GM19240 (cell line): ENCODE data around the gene KIF3B.
"Not testable (repeated sequence)": the region's sequence is repeated elsewhere in the genome, so short reads cannot be mapped to it uniquely, and the experiment has no call there.

Experiments used
- DNase-seq: peaks from one replicate; pipeline ENCODE4 v3.0.0; 2011; ENCODE audit warnings: low spot score; ENCODE audit not compliant: insufficient read length

KIF3B gene

DNA sequence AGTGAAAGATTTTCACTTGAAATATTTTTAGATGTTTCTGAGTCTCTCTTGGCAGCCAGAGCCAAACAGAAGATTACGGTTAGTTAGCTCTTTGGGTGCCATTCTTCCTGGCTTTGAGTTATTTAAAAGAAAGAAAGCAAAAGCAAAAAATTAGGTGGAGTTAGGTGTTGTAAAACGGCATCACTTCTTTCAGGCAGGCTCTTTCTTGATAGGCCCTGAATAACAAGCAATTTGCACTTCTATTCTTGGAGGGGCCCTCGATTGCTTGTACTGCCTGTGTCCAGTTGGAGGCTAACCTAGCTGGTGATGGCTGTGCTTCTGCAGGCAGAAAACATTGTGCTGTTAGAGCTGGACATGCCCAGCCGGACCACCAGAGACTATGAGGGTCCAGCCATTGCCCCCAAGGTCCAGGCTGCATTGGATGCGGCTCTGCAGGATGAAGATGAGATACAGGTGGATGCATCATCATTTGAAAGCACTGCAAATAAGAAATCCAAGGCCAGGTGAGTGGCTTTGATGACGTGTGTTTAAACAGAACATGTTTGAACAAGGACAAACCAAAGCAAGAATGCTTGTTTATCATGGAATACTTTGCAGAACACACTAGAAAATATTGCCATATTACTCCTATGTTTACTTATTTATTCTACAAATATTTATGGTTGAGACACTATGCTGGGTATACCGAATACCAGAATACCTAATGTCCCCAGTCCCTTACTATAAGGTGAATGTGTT lies 52.5 kb downstream of the KIF3B start:
- no peak for DNase-seq

DNA sequence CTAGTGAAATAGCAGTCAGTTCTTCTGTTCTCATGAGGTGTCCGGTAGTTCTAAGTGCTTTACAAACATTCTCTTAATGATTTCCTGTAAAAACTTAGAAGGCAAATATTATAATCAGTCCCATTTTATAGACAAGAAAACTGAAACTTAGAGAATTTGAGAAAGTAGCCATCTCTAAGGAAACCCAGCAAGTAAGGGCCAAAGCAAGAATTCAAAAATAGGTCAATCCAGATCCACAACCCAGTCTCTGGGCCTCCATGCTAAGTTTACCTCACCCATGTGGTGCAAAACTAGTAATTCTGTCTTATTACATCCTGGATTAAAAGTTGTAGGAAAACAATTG lies 53.1 kb downstream of the KIF3B start:
- no peak for DNase-seq

DNA sequence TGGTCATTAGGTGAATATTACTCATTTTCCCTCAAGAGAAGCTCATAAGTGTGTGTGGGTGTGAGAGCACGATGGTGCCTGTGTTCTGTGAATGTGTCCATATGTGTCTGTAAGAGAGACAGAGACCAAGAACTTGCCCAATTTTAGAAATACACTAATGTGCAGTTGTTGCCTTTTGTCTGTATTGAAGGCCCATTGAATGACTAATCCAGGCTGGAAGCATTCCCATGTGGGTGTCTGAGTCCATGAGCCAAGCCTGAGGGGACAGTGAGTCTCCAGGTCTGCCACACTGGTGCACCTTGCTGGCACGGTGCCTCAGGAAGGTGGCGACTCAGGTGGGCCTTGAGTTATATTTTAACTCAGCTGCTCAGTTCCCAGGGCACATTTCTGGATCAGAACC lies 55.2 kb downstream of the KIF3B start:
- DNase-seq, result no peak

DNA sequence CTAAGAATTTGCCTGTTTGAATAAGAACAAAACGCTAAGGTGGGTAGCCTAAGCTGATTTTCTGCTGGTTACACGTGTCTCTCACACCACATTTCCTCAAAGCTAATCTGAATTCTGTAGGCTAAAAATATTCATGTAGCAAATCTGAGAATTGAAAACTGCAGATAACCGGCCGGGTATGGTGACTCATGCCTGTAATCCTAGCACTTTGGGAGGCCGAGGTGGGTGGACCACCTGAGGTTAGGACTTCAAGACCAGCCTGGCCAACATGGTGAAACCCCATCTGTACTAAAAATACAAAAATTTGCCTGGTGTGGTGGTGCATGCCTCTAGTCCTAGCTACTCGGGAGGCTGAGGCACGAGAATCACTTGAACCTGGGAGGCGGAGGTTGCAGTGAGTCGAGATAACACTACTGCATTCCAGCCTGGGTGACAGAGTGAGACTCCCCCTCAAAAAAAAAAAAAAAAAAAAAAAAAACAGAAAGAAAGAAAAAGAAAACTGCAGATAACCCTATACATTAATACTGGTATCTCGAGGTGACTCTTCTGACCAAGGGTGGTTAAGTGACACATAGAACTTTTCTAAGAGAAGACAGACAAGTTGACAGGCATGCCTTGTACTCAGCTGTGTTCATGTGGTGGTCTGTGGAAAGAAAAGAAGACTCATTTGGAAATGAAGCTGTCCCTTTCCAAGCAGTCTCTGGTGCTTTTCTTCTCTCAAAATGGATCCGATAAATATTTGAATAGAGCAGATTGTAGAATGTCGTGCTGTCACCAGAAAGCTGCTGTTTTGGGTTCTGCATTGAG lies 55.9 kb downstream of the KIF3B start:
- no peak for DNase-seq

GRCh38 chr20:32333988-32334885 lies 56.8 kb downstream of the KIF3B start:
- no peak for DNase-seq

DNA sequence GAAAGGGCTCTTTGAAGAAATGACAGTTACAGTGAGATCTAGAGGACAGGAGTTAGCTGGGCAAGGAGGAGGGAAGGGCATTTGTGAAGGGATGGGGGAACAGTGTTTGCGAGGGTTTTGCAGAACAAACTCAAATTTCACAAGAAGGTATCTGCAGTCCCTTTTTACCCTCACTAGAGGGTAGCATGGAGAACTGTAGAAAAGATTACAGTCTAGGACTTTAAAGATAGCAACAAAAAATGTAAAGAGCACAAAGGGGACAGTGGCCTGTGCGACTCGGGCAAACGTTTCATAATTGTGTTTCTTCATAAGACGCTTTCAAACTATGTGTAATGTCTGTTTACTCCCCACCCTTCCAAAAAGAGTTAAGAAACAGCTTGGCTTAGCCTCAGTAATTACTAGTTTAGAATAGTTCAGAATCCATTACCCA lies 59.5 kb downstream of the KIF3B start:
- no peak for DNase-seq

- DNase-seq, result no peak
These were observed 60.6 kb downstream of the KIF3B start for GRCh38 chr20:32337937-32338661.

- no peak for DNase-seq
These were observed 61.2 kb downstream of the KIF3B start for GRCh38 chr20:32338665-32339064.

GRCh38 chr20:32339116-32339515 lies 61.7 kb downstream of the KIF3B start:
- no peak for DNase-seq

DNA sequence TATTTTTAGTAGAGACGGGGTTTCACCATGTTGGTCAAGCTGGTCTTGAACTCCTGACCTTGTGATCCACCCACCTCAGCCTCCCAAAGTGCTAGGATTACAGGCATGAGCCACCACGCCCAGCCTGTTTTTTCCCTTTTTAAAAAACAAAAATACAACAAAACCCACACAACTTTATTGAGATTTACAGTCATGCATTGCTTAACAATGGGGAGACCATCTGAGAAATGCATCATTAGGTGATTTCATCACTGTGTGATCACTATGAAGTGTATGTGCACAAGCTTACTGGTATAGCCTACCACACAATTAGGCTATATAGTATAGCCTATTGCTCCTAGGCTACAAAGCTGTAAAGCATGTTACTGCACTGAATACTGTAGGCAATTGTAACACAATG lies 63.6 kb downstream of the KIF3B start:
- DNase-seq, result not testable (repeated sequence)

GRCh38 chr20:32343439-32343838 lies 66.0 kb downstream of the KIF3B start:
- DNase-seq, result no peak

- DNase-seq, result no peak
These were observed 67.5 kb downstream of the KIF3B start for GRCh38 chr20:32344835-32345506.

GRCh38 chr20:32348207-32348606 lies 70.8 kb downstream of the KIF3B start:
- DNase-seq, result no peak

- no peak for DNase-seq
These were observed 73.0 kb downstream of the KIF3B start for GRCh38 chr20:32350421-32350820.

GRCh38 chr20:32352121-32352720 lies 74.8 kb downstream of the KIF3B start:
- DNase-seq, result no peak

DNA sequence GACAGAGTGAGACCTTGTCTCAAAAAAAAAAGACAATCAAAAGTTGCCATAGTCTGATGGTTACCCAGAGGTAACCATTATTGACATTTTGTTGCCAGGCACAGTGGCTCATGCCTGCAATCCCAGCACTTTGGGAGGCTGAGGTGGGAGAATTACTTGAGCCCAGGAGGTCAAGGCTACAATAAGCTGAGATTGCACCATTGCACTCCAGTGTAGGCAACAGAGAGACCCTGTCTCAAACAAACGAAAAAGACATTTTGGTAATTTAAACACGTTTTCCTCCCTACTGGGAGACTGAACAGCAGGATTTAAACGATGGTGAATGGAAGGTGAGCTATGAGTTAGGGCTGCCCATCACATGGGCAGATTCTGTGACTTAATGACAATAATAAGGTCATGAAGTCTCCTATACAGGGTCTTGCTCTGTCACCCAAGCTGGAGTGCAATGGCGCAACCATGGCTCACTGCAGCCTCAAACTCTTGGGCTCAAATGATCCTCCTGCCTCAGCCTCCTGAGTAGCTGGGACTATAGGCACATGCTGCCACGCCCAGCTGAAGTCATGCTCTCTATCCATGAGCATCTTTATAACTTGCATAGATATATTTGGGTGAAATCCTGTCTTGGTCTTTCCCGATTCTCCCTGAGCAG lies 76.5 kb downstream of the KIF3B start:
- DNase-seq, result no peak

GRCh38 chr20:32354592-32355416 lies 77.4 kb downstream of the KIF3B start:
- no peak for DNase-seq

- DNase-seq, result no peak
These were observed 78.0 kb downstream of the KIF3B start for GRCh38 chr20:32355417-32355841.
